K562 (cell line): ENCODE measurements around the gene BCORL1. TPM values are rescaled to one million over a fixed set of nuclear protein-coding genes. Genes with fewer than 3 reads are reported as not detected.

Source experiments
- GTF3C2 ChIP-seq: IDR thresholded peaks from 3 replicates; pipeline ENCODE4 v1.6.1; 2011; ENCODE audit warnings: borderline replicate concordance, mild to moderate bottlenecking, moderate library complexity; ENCODE audit not compliant: insufficient read length; ENCODE audit errors: extremely low read depth
- MYBL2 ChIP-seq, 2 experiments: fragments of 450-650 bp in 1 of 2; sonication (generic) in 1 of 2; formaldehyde crosslinking in 1 of 2; IDR thresholded peaks; 2 replicates each; pipeline versions ENCODE4 v1.6.1 to v1.8.1; 2017 to 2022; ENCODE audit warnings: borderline replicate concordance in 1 of 2, inconsistent platforms in 1 of 2, low read depth in 1 of 2, mild to moderate bottlenecking in 1 of 2, missing genetic modification reagents in 1 of 2, moderate library complexity in 1 of 2
- RERE ChIP-seq: sonication (generic); formaldehyde crosslinking; IDR thresholded peaks from 2 replicates; pipeline ENCODE4 v1.8.0; 2023; ENCODE audit warnings: missing genetic modification reagents, mild to moderate bottlenecking, borderline replicate concordance
- SMAD3 ChIP-seq: fragments of 450-650 bp; formaldehyde crosslinking; conservative IDR thresholded peaks from 2 replicates; pipeline ENCODE4 v1.4.0; 2020; ENCODE audit warnings: mild to moderate bottlenecking
- ZNF174 ChIP-seq: fragments of 250-450 bp; sonication (Bioruptor Pico); IDR thresholded peaks from 2 replicates; pipeline ENCODE4 v1.4.0; 2020; ENCODE audit warnings: mild to moderate bottlenecking
- ZNF395 ChIP-seq: fragments of 200-800 bp; sonication (Bioruptor generic); IDR thresholded peaks from 2 replicates; pipeline ENCODE4 v1.6.1; 2017; ENCODE audit warnings: missing genetic modification characterization, missing compliant biosample characterization
- ZNF408 ChIP-seq: fragments of 250-450 bp; sonication (Bioruptor Pico); IDR thresholded peaks from 2 replicates; pipeline ENCODE4 v1.4.0; 2020; ENCODE audit warnings: low read depth, mild to moderate bottlenecking, moderate library complexity
- ZNF518B ChIP-seq: fragments of 250-450 bp; sonication (Bioruptor Pico); IDR thresholded peaks from 2 replicates; pipeline ENCODE4 v1.5.0; 2021; ENCODE audit warnings: mild to moderate bottlenecking, moderate library complexity
- ZNF699 ChIP-seq: fragments of 250-450 bp; sonication (Bioruptor Pico); IDR thresholded peaks from 2 replicates; pipeline ENCODE4 v1.8.0; 2021; ENCODE audit warnings: mild to moderate bottlenecking, moderate library complexity; ENCODE audit not compliant: insufficient replicate concordance
- polyA plus RNA-seq, 8 experiments: library from polyadenylated mRNA; depleted of rRNA in 4 of 8; stranded (reverse) in 5 of 8; unstranded in 3 of 8; fragments of >200 nt; fragmentation: Nextera tagmentation in 2 of 8; fragmentation: Illumina TruSeq in 1 of 8; extraction: Ambion mirVana in 2 of 8; extraction: Trizol in 1 of 8; gene quantifications; 2 replicates each; pipeline versions ENCODE4 v1.2.1 to v1.2.3, GENCODE V29; 2011 to 2014; ENCODE audit warnings: inconsistent platforms in 1 of 8, missing spikeins in 1 of 8
- total RNA-seq, 7 experiments: library from RNA; depleted of rRNA in 6 of 7; stranded (reverse); fragments of >200 nt in 6 of 7; fragmentation: Illumina TruSeq in 2 of 7; extraction: Trizol in 2 of 7; gene quantifications; 2 replicates each; pipeline versions ENCODE4 v1.2.1 to v1.2.3, GENCODE V29; 2011 to 2021; ENCODE audit warnings: low replicate concordance in 1 of 7

The BCORL1 gene
- total and polyA plus RNA-seq, 9 of the 15 experiments (the other 6 are each of a cell fraction or from before 2014, with no cell fraction given): 0.48 to 29.6 (median 2.1) TPM

- TF ChIP-seq SMAD3 (CRISPR knock-in tag) (no peak), ZNF518B (CRISPR knock-in tag) (no peak), ZNF174 (CRISPR knock-in tag) (no peak), MYBL2 (IDR thresholded peaks at IDR 0.05; ENCODE audit: low read depth) (no peak), MYBL2 (CRISPR knock-in tag; IDR thresholded peaks at IDR 0.05; ENCODE audit: borderline replicate concordance) (no peak), ZNF395 (0 out of 2 replicates have a peak, but pooled peaks have one; percentile 25), GTF3C2 (no peak), ZNF699 (CRISPR knock-in tag) (no peak), ZNF408 (CRISPR knock-in tag) (no peak), RERE (no peak)
Observed at GRCh38 chrX:130091980-130092522, 109.6 kb downstream of the BCORL1 start (continued).
